Suppressor macrophage (primary cell): Measurements from ENCODE around the gene SLC4A2.
"Not testable (repeated sequence)": the region's sequence is repeated elsewhere in the genome, so short reads cannot be mapped to it uniquely, and the experiment has no call there.

ENCODE experiments used
- DNase-seq, 4 experiments: peaks; one replicate each; pipeline ENCODE4 v3.0.0-alpha.2; 2020 to 2022
- total RNA-seq, 17 experiments: gene quantifications; one replicate each; lab custom pipeline; 2026; ENCODE audit warnings: mixed read lengths in 6 of 17, inconsistent platforms in 3 of 17; lab: John Stamatoyannopoulos, UW

SLC4A2 gene, protein sequence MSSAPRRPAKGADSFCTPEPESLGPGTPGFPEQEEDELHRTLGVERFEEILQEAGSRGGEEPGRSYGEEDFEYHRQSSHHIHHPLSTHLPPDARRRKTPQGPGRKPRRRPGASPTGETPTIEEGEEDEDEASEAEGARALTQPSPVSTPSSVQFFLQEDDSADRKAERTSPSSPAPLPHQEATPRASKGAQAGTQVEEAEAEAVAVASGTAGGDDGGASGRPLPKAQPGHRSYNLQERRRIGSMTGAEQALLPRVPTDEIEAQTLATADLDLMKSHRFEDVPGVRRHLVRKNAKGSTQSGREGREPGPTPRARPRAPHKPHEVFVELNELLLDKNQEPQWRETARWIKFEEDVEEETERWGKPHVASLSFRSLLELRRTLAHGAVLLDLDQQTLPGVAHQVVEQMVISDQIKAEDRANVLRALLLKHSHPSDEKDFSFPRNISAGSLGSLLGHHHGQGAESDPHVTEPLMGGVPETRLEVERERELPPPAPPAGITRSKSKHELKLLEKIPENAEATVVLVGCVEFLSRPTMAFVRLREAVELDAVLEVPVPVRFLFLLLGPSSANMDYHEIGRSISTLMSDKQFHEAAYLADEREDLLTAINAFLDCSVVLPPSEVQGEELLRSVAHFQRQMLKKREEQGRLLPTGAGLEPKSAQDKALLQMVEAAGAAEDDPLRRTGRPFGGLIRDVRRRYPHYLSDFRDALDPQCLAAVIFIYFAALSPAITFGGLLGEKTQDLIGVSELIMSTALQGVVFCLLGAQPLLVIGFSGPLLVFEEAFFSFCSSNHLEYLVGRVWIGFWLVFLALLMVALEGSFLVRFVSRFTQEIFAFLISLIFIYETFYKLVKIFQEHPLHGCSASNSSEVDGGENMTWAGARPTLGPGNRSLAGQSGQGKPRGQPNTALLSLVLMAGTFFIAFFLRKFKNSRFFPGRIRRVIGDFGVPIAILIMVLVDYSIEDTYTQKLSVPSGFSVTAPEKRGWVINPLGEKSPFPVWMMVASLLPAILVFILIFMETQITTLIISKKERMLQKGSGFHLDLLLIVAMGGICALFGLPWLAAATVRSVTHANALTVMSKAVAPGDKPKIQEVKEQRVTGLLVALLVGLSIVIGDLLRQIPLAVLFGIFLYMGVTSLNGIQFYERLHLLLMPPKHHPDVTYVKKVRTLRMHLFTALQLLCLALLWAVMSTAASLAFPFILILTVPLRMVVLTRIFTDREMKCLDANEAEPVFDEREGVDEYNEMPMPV
- total RNA-seq: 71.4 to 194 (median 106) reads per million in 17 experiments

DNA sequence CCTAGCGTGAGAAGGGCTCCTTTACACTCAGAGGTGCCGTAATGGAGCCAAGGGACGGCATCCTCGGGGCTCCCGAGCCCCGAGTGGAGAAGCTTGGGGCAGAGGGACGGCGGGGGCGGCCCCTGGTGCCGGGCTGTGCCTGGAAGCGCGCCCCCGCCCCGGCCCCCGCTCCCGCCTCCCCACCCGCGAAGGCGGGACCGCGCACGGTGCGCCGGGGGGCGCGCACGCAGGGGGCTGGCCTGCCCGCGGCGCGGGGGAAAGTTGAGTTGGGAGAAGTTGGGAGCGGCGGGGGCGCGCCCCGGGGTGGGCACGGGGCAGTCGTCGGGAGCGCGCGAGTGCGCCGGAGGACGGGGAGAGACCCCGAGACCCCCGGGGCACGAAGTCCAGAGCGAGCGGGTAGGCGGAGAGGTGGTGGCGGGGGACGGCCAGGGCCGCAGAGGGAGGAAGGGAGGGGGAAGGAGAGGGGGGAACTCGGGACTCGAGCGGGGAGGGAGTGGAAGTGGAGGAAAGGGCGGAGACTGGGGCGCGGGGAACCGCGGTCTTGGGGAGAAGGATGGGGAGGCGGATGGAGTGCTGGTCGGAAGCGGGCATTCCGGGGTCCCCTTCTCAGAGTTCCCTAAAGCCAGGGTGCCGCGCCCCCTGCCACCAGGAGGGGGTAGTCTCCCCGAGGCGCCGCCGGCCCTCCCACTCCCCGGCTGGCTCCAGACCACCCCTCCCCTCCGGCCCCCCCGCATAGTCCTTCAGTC lies at the start of gene SLC4A2:
Gene SLC4A2 (plus strand): TSS at position 223 of the 746 bp plus-strand sequence. CDS start 2,399 bp downstream, outside the sequence.
- peak; percentile 67 to 92 (median 81) for DNase-seq

DNA sequence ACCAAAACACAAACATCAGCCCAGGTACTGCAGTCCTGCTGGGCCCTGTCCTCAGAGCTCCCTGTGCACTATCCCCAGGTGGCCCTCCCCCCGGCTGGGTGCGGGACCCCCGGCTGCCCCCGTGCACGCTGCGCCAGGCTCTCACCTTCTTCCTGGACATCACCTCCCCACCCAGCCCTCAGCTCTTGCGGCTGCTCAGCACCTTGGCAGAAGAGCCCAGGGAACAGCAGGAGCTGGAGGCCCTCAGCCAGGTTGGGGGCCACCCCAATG lies 49.4 kb upstream of the SLC4A2 start:
- no peak for DNase-seq

- peak in 3 of 4 experiments; percentile 34 to 59 (median 50) for DNase-seq
These were observed 48.9 kb upstream of the SLC4A2 start for GRCh38 chr7:151010307-151011096.

- DNase-seq: peak in 1 of 4 experiments; percentile 44
These were observed 48.3 kb upstream of the SLC4A2 start for GRCh38 chr7:151011097-151011409.

GRCh38 chr7:151011616-151012015 lies 47.8 kb upstream of the SLC4A2 start:
- not testable (repeated sequence) for DNase-seq

DNA sequence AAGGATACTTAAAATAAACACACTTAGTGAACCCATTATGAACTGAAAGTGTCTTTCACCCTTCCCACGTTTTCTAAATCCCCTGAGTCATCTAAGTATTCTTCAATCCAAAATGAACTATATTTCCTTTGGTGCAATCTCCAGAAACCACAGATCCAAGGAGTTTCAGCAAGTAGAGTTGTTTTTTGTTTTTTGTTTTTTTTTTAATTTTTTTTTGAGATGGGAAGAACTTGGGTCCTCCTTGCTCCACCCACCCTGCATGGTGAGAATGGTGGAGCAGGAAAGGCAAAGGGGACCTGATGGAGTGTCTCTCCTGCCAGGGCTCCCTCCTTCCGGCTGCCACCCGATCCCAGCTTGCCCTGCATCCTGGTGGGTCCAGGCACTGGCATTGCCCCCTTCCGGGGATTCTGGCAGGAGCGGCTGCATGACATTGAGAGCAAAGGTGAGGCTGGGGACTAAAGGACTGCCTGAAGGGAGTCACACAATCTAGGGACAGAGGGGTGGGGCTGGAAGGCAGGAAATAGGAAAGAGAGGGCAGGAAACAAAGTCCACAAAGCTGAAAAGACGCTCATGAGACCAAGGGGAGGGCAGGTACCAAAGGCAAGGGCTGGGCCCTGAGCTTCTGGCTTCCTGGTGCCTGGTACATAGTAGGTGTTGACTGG lies 47.2 kb upstream of the SLC4A2 start:
- no peak for DNase-seq

DNA sequence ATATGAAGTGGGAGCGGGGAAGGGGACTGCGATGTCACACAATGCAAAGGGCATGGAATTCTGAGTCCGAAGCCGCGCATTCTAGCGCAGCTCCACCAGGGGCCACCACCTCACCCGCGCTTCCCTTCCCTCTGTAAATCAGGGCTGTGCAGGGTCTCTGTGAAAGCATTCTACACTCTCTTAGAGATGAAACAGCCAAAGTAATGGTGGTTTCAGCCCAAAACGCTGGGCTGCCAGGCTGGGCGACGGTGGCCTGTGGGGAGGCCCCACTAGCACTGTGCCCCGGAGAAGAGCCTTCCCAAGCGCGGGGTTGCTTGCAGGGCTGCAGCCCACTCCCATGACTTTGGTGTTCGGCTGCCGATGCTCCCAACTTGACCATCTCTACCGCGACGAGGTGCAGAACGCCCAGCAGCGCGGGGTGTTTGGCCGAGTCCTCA lies 46.5 kb upstream of the SLC4A2 start:
- peak in 3 of 4 experiments; percentile 47 to 68 (median 57) for DNase-seq

DNA sequence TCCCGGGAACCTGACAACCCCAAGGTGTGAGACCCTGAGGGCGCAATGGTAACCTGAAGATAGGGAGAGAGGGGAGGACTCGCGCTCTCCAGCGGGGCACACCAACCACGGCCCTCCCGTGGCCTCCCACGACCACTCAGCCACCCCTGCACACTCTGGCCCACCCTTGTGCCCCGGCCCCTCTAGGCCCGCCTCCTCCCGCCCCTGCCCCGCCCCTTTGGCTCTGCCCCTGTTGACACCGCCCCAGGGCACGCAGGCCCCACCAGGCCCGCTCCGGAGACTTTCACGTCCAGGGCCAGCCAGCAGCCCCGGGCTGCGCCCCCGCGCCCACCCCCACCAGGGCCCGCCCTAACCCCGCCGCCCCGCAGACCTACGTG lies 46.0 kb upstream of the SLC4A2 start:
- DNase-seq: no peak

- DNase-seq: peak; percentile 63 to 82 (median 76)
These were observed 45.5 kb upstream of the SLC4A2 start for GRCh38 chr7:151013733-151014497.

DNA sequence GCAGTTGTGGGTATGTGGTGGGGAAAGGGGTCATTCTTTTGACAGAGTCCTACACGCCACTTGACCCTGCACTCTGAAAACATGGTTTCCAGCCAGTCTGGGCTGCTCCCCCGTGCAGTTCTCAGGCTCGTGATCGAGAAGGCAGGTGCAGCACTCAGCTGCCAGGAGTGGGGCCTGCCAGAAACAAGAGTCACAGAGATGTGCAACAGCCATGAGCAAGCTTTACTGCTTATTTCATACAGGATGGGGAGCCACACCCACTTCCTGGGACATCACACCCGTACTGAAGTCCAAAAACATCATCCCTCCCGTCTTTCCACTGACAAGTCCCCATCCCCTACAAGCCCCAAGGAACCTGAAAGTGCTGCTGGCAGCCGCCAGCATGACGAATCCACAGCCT lies 44.4 kb upstream of the SLC4A2 start:
- DNase-seq: no peak

DNA sequence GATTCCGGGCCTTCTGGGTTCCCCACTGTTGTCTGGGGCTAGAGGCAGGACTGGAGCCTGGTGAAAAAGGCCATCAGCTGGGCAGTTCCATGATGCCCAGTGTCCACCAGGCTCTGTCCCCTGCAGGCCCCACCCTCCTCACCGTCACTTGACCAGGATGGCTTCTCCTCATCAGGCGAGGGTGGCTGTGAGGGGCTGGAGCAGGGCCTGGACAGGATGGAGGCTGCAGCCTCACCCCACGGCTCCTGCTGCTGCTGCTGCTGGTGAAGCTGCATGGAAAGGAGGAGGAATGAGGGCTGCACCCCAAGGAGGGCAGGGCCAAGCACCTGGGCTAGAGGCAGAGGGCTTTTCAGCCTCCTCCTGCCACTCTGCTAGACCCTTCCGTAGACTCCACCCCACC lies 43.4 kb upstream of the SLC4A2 start:
- DNase-seq: no peak

DNA sequence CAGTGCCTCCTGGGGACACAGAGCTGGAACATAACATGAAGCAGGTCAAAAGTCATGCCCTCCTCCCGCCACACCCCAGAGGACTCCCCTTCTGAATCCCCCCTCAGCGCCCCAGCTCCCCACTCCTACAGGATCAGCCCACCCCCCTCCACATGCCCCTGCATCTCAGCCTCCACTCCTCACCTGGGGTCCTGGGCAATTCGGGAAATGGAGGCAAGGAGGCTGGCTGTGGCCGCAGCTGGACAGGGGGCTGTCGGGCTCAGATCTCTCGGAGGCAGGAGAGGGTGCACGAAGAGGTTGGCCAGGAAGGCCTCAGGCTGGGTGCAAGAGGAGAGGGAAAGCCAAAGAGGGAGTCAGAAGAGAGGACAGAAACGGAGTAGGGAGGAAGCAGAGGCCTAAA lies 42.9 kb upstream of the SLC4A2 start:
- no peak for DNase-seq

DNA sequence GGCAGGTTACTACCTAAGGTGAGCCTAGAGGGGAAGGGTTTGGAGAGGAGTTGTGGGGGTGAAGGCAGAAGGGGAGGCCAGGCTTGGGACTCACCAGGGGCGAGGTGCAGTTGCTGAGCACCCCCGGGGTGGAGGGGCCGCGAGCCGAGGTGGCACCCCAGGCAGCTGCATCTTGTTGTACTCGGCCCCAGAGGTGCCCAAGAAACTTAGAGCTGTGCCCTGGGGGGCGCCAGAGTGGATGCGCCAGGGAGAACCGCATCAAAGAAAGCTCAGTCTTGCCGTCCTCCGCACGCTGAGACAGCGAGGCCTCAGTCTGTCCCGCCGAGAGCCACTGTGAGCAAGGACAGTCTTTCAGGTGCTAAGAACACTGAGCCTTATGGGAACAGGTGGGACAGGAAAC lies 42.4 kb upstream of the SLC4A2 start:
- DNase-seq: no peak

DNA sequence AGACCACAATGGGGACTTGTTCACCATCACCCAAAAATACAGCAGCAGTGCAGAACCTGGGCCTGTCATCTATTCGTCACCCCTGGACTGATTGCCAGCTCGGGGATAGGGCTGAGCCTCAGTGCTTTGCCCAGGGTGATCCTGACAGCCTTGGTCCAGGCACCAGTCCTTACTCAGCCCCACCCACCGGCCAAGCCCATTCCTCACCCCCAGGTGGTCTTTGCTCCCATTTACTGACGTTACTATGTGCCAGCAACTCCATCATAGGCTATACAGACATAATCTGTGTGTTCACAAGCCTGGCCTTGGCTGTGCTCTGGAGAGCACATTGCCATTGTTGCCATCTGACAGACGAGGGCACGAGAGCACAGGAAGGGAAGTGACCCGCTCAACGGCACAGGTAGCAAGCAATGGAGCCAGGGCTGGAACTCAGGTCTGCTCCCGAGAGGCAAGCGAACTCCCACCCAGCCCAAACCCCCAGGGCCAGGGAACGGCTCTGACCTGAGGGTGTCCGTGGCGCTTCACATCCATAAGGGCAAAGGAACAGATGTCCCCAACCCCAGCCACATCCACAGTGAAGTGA lies 41.9 kb upstream of the SLC4A2 start:
- no peak for DNase-seq

GRCh38 chr7:151017953-151018420 lies 41.4 kb upstream of the SLC4A2 start:
- DNase-seq: peak; percentile 49 to 83 (median 65)

DNA sequence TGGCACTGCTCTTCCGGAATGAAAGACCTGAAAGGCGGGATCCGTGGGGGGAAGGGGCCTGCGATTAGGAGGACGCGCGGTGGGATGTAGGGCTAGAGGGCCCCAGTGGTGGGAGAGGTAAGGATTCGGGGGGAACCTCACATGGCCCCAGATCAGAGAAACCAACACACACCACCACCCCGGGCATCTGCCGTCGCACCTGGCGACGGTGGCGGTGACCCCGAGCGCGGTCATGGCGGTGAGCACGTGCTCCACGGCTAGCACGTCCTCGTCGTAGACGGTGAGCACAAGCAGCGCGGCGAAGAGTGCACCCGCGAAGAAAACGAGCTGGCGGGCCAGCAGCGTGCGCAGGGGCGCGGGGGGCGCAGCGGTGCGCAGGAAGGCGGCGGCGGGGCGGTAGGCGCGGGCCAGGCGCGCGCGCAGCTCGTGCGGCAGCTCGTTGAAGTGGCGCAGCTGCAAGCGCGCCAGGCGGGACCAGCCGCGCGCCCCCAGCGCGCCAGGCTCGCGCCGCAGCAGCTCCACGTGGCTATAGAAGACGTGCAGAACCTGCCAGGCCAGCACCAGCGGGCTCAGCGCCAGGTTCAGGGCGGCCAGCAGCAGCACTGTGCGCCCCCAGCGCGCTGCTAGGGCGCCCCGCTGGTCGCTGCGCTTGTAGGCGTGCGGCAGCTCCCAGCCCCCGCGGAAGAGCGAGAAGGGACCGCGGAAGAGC lies 40.8 kb upstream of the SLC4A2 start:
- DNase-seq: peak in 1 of 4 experiments; percentile 45

DNA sequence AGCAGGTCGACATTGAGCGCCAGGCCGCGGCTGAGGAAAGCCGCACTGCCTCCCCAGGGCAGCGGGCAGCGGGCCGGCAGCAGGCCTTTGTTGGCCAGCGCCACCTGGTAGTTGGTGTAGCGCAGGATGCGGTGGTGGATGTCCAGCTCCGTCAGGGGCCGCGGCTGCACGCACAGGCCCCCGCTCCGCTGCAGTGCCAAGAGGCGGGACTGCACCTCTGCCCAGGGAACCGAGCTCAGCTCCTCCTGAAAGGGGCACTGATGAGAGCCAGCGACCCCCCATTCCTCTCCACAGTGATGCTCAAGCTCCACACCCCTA lies 40.3 kb upstream of the SLC4A2 start:
- DNase-seq: no peak

GRCh38 chr7:151020231-151020630 lies 39.2 kb upstream of the SLC4A2 start:
- DNase-seq: no peak

DNA sequence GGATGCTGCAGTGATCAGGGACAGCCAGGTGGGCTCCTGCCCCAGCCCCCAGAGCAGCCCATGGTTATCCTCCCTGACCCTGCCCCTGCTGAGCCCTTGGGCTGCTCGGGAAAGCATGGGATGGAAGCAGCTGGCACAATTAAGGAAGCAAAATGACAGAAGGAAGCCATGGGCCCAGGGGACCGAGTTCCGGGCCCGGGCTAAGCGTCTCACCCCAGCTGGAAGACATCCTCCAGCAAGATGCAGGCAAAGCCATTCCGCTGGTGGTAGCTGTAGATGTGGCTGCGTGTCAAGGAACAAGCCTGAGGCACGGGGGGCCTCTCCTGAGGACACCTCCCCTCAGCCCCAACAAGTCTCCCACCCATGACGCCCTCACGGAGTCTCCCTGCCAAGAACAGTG lies 36.2 kb upstream of the SLC4A2 start:
- no peak for DNase-seq
